MM.1S (cell line): Measurements from ENCODE around the gene RASSF1.

Experiments used
- DNase-seq: peaks from one replicate; pipeline ENCODE4 v3.0.0-alpha.2; 2015
- H2AFZ ChIP-seq: fragments of 300-600 bp; sonication (generic); 2 replicates; pipeline ENCODE4 v1.6.0; 2016; ENCODE audit warnings: antibody characterized with exemption, low read length
- H3F3A ChIP-seq: fragments of 300-600 bp; sonication (generic); 2 replicates; pipeline ENCODE4 v1.6.1; 2016; ENCODE audit warnings: mild to moderate bottlenecking, antibody characterized with exemption, low read length, moderate library complexity, mixed read lengths; ENCODE audit not compliant: insufficient read depth
- H3K27ac ChIP-seq: fragments of 300-600 bp; sonication (generic); 2 replicates; pipeline ENCODE4 v1.5.1; 2016; ENCODE audit warnings: mild to moderate bottlenecking, low read length
- H3K27me3 ChIP-seq: fragments of 300-600 bp; sonication (generic); replicated peaks from 2 replicates; pipeline ENCODE4 v1.6.0; 2016; ENCODE audit warnings: low read length; ENCODE audit not compliant: insufficient read depth
- H3K36me3 ChIP-seq: fragments of 300-600 bp; sonication (generic); replicated peaks from 2 replicates; pipeline ENCODE4 v1.6.1; 2016; ENCODE audit warnings: mild to moderate bottlenecking, low read length, mixed read lengths; ENCODE audit not compliant: insufficient read depth
- H3K4me1 ChIP-seq: fragments of 300-600 bp; sonication (generic); 2 replicates; pipeline ENCODE4 v1.6.1; 2016; ENCODE audit warnings: low read length, mixed read lengths
- H3K4me2 ChIP-seq: fragments of 300-600 bp; sonication (generic); 2 replicates; pipeline ENCODE4 v1.6.0; 2016; ENCODE audit warnings: low read depth, low read length
- H3K4me3 ChIP-seq: fragments of 300-600 bp; sonication (generic); 2 replicates; pipeline ENCODE4 v1.5.1; 2016; ENCODE audit warnings: low read length, mixed read lengths
- H3K79me2 ChIP-seq: fragments of 300-600 bp; sonication (generic); 2 replicates; pipeline ENCODE4 v1.6.1; 2016; ENCODE audit warnings: mixed run types, low read length, mixed read lengths
- H3K9ac ChIP-seq: fragments of 300-600 bp; sonication (generic); 2 replicates; pipeline ENCODE4 v1.6.1; 2016; ENCODE audit warnings: low read length, mixed read lengths
- H3K9me2 ChIP-seq: fragments of 300-600 bp; sonication (generic); replicated peaks from 2 replicates; pipeline ENCODE4 v1.6.1; 2016; ENCODE audit warnings: mild to moderate bottlenecking, low read length, mixed read lengths; ENCODE audit not compliant: insufficient read depth
- H3K9me3 ChIP-seq: fragments of 300-600 bp; sonication (generic); replicated peaks from 2 replicates; pipeline ENCODE4 v1.6.1; 2016; ENCODE audit warnings: mild to moderate bottlenecking, low read length, mixed read lengths; ENCODE audit not compliant: insufficient read depth
- H4K20me1 ChIP-seq: fragments of 300-600 bp; sonication (generic); 2 replicates; pipeline ENCODE4 v1.6.1; 2016; ENCODE audit warnings: mild to moderate bottlenecking, low read length, moderate library complexity, mixed read lengths; ENCODE audit not compliant: insufficient read depth
- EZH2 ChIP-seq: fragments of 300-600 bp; sonication (generic); optimal IDR thresholded peaks from 2 replicates; pipeline ENCODE3; 2017; ENCODE audit warnings: low read depth, mild to moderate bottlenecking, antibody characterized with exemption, low read length, mixed read lengths
- EZH2phosphoT487 ChIP-seq: fragments of 300-600 bp; sonication (generic); IDR thresholded peaks from 2 replicates; pipeline ENCODE4 v1.6.1; 2018; ENCODE audit warnings: antibody characterized with exemption, low read length
- TF ChIP-seq, protein P1 (sequence below): fragments of 300-600 bp; sonication (generic); IDR thresholded peaks from 2 replicates; pipeline ENCODE4 v1.5.1; 2016; ENCODE audit warnings: antibody characterized with exemption, low read length, mixed read lengths

The RASSF1 gene, protein sequence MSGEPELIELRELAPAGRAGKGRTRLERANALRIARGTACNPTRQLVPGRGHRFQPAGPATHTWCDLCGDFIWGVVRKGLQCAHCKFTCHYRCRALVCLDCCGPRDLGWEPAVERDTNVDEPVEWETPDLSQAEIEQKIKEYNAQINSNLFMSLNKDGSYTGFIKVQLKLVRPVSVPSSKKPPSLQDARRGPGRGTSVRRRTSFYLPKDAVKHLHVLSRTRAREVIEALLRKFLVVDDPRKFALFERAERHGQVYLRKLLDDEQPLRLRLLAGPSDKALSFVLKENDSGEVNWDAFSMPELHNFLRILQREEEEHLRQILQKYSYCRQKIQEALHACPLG

DNA sequence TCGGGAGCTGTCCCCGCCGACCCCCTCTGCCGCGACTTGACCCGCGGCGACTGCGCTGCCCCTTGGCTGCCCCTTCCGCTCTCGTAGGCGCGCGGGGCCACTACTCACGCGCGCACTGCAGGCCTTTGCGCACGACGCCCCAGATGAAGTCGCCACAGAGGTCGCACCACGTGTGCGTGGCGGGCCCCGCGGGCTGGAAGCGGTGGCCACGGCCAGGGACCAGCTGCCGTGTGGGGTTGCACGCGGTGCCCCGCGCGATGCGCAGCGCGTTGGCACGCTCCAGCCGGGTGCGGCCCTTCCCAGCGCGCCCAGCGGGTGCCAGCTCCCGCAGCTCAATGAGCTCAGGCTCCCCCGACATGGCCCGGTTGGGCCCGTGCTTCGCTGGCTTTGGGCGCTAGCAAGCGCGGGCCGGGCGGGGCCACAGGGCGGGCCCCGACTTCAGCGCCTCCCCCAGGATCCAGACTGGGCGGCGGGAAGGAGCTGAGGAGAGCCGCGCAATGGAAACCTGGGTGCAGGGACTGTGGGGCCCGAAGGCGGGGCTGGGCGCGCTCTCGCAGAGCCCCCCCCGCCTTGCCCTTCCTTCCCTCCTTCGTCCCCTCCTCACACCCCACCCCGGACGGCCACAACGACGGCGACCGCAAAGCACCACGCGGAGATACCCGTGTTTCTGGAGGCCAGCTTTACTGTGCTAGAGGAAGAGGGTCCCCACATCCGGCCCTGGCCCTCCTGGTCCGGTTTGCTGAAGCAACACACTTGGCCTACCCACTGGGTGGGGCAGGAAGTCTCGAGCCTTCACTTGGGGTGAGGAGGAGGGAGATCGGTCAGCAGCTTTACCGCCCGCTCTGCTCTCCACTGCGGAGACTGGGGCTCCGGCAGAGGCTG is at the start of gene RASSF1:
Gene RASSF1, minus strand, starts transcription at position 389 of the 882 bp plus-strand sequence. Its CDS starts 31 bp downstream, at position 358.
- no peak within 1 kb of the TSS for H3K27ac ChIP-seq
- H3K79me2 ChIP-seq, result peaks cover 21% of the 10 kb centered on the region
- peak within 1 kb of the TSS; percentile 67; the same call in 1 of the 2 replicates for H3K4me2 ChIP-seq
- no peaks in the 10 kb centered on the region for H3K9me3 ChIP-seq
- peaks cover 17% of the 10 kb centered on the region for H3F3A ChIP-seq
- H3K4me1 ChIP-seq, result peaks cover 7% of the 10 kb centered on the region
- no peak within 1 kb of the TSS for H3K9ac ChIP-seq
- no peak for TF ChIP-seq EZH2
- TF ChIP-seq, protein P1, sequence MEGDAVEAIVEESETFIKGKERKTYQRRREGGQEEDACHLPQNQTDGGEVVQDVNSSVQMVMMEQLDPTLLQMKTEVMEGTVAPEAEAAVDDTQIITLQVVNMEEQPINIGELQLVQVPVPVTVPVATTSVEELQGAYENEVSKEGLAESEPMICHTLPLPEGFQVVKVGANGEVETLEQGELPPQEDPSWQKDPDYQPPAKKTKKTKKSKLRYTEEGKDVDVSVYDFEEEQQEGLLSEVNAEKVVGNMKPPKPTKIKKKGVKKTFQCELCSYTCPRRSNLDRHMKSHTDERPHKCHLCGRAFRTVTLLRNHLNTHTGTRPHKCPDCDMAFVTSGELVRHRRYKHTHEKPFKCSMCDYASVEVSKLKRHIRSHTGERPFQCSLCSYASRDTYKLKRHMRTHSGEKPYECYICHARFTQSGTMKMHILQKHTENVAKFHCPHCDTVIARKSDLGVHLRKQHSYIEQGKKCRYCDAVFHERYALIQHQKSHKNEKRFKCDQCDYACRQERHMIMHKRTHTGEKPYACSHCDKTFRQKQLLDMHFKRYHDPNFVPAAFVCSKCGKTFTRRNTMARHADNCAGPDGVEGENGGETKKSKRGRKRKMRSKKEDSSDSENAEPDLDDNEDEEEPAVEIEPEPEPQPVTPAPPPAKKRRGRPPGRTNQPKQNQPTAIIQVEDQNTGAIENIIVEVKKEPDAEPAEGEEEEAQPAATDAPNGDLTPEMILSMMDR, result no peak
- no peak for TF ChIP-seq EZH2phosphoT487
- peaks cover 10% of the 10 kb centered on the region; the same call in 1 of the 2 replicates for H3K27me3 ChIP-seq
- no peak for DNase-seq
- peak within 1 kb of the TSS; percentile 30; the same call in 1 of the 2 replicates for H3K4me3 ChIP-seq
- H3K36me3 ChIP-seq, result no peaks in the 10 kb centered on the region
- H3K9me2 ChIP-seq, result no peaks in the 10 kb centered on the region
- H4K20me1 ChIP-seq, result no peaks in the 10 kb centered on the region
- H2AFZ ChIP-seq, result peak within 1 kb of the TSS; percentile 59; the same call in 1 of the 2 replicates

DNA sequence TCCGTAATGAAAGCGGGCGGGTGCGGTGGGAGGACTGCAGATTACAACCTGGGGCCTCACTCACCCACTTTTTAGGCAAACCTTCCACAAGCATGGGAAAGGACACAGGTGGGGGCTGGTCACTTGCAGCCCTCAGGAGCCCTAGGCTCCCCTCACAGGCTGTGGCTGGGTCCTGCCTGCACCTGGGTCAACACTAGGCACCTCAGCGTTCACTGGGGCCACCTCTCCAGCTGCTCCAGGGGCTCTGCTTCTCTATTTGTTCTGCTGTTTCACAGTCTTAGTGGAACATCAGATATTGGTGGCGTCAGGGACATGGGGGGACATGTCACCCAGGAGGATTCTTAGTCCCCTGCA is 48.8 kb upstream of the RASSF1 start:
- no peak overlapping the region for H2AFZ ChIP-seq
- H3K9ac ChIP-seq, result no peak overlapping the region
- no peaks in the 10 kb centered on the region for H3K9me3 ChIP-seq
- peaks cover 81% of the 10 kb centered on the region for H3K27me3 ChIP-seq
- no peaks in the 10 kb centered on the region for H4K20me1 ChIP-seq
- H3K4me2 ChIP-seq, result no peak overlapping the region
- no peak for TF ChIP-seq EZH2
- no peaks in the 10 kb centered on the region for H3K36me3 ChIP-seq
- no peaks in the 10 kb centered on the region for H3K79me2 ChIP-seq
- no peak overlapping the region for H3K4me3 ChIP-seq
- H3K4me1 ChIP-seq, result no peaks in the 10 kb centered on the region
- H3K9me2 ChIP-seq, result no peaks in the 10 kb centered on the region
- no peaks in the 10 kb centered on the region for H3F3A ChIP-seq
- H3K27ac ChIP-seq, result no peak overlapping the region
- DNase-seq, result no peak

DNA sequence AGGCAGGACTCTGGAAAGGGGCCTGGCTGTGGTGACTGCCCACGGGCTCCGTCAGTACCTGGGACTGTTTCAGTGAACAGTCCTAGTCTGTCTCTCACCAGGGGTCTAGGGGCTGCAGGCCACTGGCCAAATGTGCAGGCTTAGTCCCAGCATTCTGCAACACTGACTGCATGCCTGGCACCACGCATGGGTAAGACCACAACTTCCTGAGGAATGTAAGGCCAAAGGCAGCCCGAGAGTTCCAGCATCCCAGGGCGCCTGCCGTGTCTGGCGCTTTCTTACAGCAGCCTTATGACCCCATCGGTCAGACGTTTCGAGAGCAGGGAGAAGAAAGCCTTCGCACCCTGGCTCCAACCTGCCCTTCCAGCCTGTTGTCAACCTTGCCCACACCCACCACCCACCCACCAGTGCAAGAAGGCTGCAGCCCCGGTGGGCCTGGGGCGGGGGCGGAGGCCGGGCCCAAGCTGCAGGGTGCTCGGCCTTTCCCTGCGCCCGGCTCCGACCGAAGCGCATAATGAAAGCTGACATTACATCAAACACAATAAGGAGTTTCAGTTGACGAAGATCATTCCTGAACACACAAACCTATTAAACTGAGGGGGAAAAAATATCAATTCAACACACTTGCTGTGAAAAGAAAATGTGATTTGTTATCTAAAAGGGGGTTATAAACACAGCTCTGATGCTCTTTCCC is 48.2 kb upstream of the RASSF1 start:
- Histone ChIP-seq H3K36me3 (no peaks in the 10 kb centered on the region), H4K20me1 (no peaks in the 10 kb centered on the region), H3K27ac (no peak overlapping the region), H2AFZ (no peak overlapping the region), H3K4me2 (no peak overlapping the region), H3K4me3 (no peak overlapping the region), H3K9me2 (no peaks in the 10 kb centered on the region), H3K9me3 (no peaks in the 10 kb centered on the region), H3F3A (no peaks in the 10 kb centered on the region), H3K27me3 (peaks cover 80% of the 10 kb centered on the region), H3K9ac (no peak overlapping the region), H3K4me1 (no peaks in the 10 kb centered on the region), H3K79me2 (no peaks in the 10 kb centered on the region)
- TF ChIP-seq EZH2phosphoT487, result no peak
- TF ChIP-seq EZH2, result no peak
- TF ChIP-seq, protein P1, result no peak
- DNase-seq, result no peak
